Right renal pelvis (tissue), 4 donors: Measurements from ENCODE around the gene RTRAF. TPM values are rescaled to one million over a fixed set of nuclear protein-coding genes. Genes with fewer than 3 reads are reported as not detected.

Experiments
- DNase-seq, 4 donors: peaks; one replicate each; pipeline ENCODE4 v3.0.0-alpha.2; 2013; ENCODE audit warnings: low read depth in 4 of 4, low spot score in 3 of 4, missing footprints in 1 of 4
- polyA plus RNA-seq, 4 donors: library from polyadenylated mRNA; unstranded; fragments of 120-200 nt; gene quantifications; one replicate each; pipeline ENCODE4 v1.2.1, GENCODE V29; 2013; ENCODE audit not compliant: insufficient read length in 4 of 4

RTRAF gene
- polyA plus RNA-seq, 4 donors, result 286 to 311 (median 290) TPM

GRCh38 chr14:51993285-51993920, 4.1 kb downstream of the RTRAF start:
- no peak for DNase-seq

GRCh38 chr14:51996148-51996746, 6.9 kb downstream of the RTRAF start:
- DNase-seq, result no peak

GRCh38 chr14:51998348-51998747, 9.0 kb downstream of the RTRAF start:
- DNase-seq, result no peak

GRCh38 chr14:51999084-51999483, 9.7 kb downstream of the RTRAF start:
- no peak for DNase-seq

GRCh38 chr14:52000019-52000582, 10.8 kb downstream of the RTRAF start:
- DNase-seq, result no peak

GRCh38 chr14:52000696-52001095, 11.3 kb downstream of the RTRAF start:
- DNase-seq, result no peak

- DNase-seq, result no peak
Observed at GRCh38 chr14:52002542-52002941, 13.2 kb downstream of the RTRAF start.

GRCh38 chr14:52003324-52003723, 14.0 kb downstream of the RTRAF start:
- no peak for DNase-seq

GRCh38 chr14:52005625-52006024, 16.3 kb downstream of the RTRAF start:
- no peak for DNase-seq

- no peak for DNase-seq
Observed at GRCh38 chr14:52006361-52006760, 17.0 kb downstream of the RTRAF start.

GRCh38 chr14:52007211-52007610, 17.9 kb downstream of the RTRAF start:
- no peak for DNase-seq

GRCh38 chr14:52007637-52008036, 18.3 kb downstream of the RTRAF start:
- no peak for DNase-seq

- no peak for DNase-seq
Observed at GRCh38 chr14:52008136-52008535, 18.8 kb downstream of the RTRAF start.

GRCh38 chr14:52010173-52010693, 20.9 kb downstream of the RTRAF start:
- no peak for DNase-seq

GRCh38 chr14:52011523-52011922, 22.2 kb downstream of the RTRAF start:
- no peak for DNase-seq

- no peak for DNase-seq
Observed at GRCh38 chr14:52012635-52013034, 23.3 kb downstream of the RTRAF start.

- no peak for DNase-seq
Observed at GRCh38 chr14:52013984-52014600, 24.7 kb downstream of the RTRAF start.

GRCh38 chr14:52014601-52015267, 25.4 kb downstream of the RTRAF start:
- DNase-seq, result no peak

GRCh38 chr14:52015411-52016030, 26.2 kb downstream of the RTRAF start:
- DNase-seq, result no peak

GRCh38 chr14:52018252-52018651, 28.9 kb downstream of the RTRAF start:
- no peak for DNase-seq

GRCh38 chr14:52018970-52019369, 29.6 kb downstream of the RTRAF start:
- DNase-seq, result no peak
